Measurements from ENCODE around the gene ESPN. TPM values are rescaled to one million over a fixed set of nuclear protein-coding genes. Genes with fewer than 3 reads are reported as not detected.

Gene ESPN
- total RNA-seq, 1 donor from 2014 or later, result 2.7 TPM

DNA sequence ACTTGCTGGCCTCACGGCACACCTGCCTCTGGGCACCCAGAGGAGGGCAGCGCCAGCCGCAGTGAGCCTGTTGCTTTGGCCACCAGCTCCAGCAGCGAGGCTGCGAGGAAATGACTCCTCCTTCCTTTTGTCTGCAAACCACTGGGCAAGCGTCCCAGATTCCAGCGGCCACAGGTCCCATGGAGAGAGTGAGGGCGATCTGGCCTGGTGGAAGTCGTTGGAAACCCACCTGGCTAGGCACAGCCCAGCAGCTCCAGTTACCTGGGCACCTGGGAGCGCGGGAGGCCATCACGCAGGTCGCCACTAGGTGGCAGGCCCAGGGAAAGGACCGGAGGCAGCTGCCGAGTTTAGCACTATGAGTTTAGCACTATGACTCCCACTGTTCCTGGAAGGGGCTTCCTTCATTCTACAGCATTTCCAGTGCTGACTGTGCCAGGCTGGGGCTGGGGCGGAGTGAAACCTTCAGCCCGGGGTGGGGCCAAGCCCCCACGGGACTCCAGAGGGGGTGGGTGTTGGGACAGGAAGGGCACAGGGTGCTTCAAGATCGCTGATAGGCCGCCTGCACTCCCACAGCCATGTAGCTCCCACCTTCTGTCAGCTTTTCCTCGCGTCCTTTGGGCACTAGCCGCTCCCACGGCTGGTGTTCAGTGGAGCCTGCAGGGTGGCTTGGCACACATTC lies 1.1 kb upstream of the ESPN start:
- peaks cover 70% of the 10 kb centered on the region for H3K27me3 ChIP-seq (ENCODE audit: control insufficient read depth, insufficient read depth, low read length)
- no peak overlapping the region for H3K4me3 ChIP-seq (ENCODE audit: low read depth, low read length)
- peak; percentile 23 for DNase-seq (ENCODE audit: low read depth)
- H3K36me3 ChIP-seq (ENCODE audit: control insufficient read depth, insufficient read depth, low read length), result no peaks in the 10 kb centered on the region
- TF ChIP-seq CTCF (IDR thresholded peaks at IDR 0.05; ENCODE audit: insufficient read depth, low read length, poor library complexity, severe bottlenecking), result peak; percentile 85

DNA sequence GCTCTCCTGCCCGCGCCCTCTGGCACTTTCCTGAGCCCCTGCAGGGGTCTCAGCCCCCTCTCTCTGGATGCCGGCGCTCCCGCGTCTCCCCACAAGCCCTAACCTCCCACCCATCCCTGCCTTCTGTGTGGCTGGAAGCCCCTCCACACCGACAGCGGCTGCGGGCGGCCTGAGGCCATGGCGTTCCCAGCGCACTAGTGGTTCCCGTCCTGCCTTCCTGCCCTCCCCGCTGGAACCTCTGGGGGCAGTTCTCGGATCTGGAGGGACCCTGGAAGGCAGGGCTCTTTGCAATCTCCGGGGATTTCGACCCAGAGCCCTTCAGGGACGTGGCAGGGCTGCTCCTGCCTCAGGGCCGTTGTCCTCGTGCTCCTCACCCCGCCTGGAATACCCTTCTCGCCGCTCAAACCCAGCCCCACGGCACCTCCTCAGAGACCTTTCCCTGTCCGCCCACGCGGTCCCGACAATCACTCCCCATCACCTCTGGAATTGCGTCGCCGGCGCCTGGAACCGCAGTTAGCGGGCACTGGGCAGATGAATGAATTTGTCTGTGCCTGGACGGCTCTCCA lies 493 bp upstream of the ESPN start:
- Histone ChIP-seq H3K36me3 (ENCODE audit: control insufficient read depth, insufficient read depth, low read length) (no peaks in the 10 kb centered on the region), H3K4me3 (ENCODE audit: low read depth, low read length) (no peak overlapping the region), H3K27me3 (ENCODE audit: control insufficient read depth, insufficient read depth, low read length) (peaks cover 64% of the 10 kb centered on the region)
- DNase-seq (ENCODE audit: low read depth), result no peak
- no peak for TF ChIP-seq CTCF (IDR thresholded peaks at IDR 0.05; ENCODE audit: insufficient read depth, low read length, poor library complexity, severe bottlenecking)

DNA sequence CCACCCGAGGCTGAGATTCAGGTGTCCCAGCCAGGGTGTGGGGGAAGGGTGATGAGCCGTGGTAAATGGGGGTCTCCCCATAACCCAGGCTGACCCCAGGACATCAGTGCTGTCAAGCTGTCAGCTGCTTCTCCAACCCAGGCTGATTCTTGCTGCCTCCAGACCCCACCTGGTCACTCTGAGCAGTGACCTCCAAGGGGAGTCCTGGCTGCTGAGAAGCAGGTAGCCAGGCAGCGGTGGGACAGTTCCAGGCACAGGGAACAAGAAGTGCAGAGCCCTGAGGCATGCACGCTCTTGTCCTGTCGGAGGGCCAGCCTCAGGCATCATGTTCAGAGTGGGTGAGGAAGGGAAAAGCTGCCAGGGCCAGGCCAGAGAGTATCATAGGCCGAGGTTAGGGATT lies 1.1 kb downstream of the ESPN start:
- DNase-seq (ENCODE audit: low read depth), result no peak
- no peaks in the 10 kb centered on the region for H3K36me3 ChIP-seq (ENCODE audit: control insufficient read depth, insufficient read depth, low read length)
- peaks cover 56% of the 10 kb centered on the region for H3K27me3 ChIP-seq (ENCODE audit: control insufficient read depth, insufficient read depth, low read length)
- H3K4me3 ChIP-seq (ENCODE audit: low read depth, low read length), result no peak overlapping the region
- no peak for TF ChIP-seq CTCF (IDR thresholded peaks at IDR 0.05; ENCODE audit: insufficient read depth, low read length, poor library complexity, severe bottlenecking)

GRCh38 chr1:6426277-6426971 lies 1.8 kb downstream of the ESPN start:
- no peak for TF ChIP-seq CTCF (IDR thresholded peaks at IDR 0.05; ENCODE audit: insufficient read depth, low read length, poor library complexity, severe bottlenecking)
- Histone ChIP-seq H3K36me3 (ENCODE audit: control insufficient read depth, insufficient read depth, low read length) (no peaks in the 10 kb centered on the region), H3K4me3 (ENCODE audit: low read depth, low read length) (no peak overlapping the region), H3K27me3 (ENCODE audit: control insufficient read depth, insufficient read depth, low read length) (peaks cover 53% of the 10 kb centered on the region)
- DNase-seq (ENCODE audit: low read depth), result no peak

DNA sequence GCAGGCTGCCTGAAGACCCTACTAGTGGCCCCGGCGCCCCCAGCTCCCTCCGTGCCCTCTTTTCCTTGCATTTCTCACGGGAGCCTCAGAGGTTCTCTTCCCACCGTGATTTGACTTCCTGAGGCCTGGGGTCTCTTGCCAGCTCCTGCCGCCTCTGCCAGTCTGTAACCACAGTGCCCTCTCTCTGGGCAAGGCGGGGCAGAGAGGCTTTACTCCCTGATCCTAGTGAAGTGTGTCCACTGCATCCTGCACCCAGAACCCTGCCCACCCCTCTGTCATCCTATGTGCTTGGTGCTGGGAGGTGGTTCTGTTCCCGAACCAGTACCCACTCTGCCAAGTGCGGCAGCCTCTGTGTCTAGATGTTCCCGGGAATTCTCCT lies 2.4 kb downstream of the ESPN start:
- TF ChIP-seq CTCF (IDR thresholded peaks at IDR 0.05; ENCODE audit: insufficient read depth, low read length, poor library complexity, severe bottlenecking), result no peak
- DNase-seq (ENCODE audit: low read depth), result no peak
- Histone ChIP-seq H3K4me3 (ENCODE audit: low read depth, low read length) (no peak overlapping the region), H3K27me3 (ENCODE audit: control insufficient read depth, insufficient read depth, low read length) (peaks cover 51% of the 10 kb centered on the region), H3K36me3 (ENCODE audit: control insufficient read depth, insufficient read depth, low read length) (no peaks in the 10 kb centered on the region)

All from kidney epithelial cell (primary cell).